CD4-positive, alpha-beta T cell (primary cell): ENCODE results near the gene INSR. TPM values are rescaled to one million over a fixed set of nuclear protein-coding genes. Genes with fewer than 3 reads are reported as not detected.
"Not testable (repeated sequence)": the region's sequence is repeated elsewhere in the genome, so short reads cannot be mapped to it uniquely, and the experiment has no call there.

ENCODE experiments used
- ATAC-seq: fragments of 200-7000 bp; cut with Tn5 transposase; one replicate; pipeline ENCODE4 v1.10.0; 2022; ENCODE audit warnings: mild to moderate bottlenecking; ENCODE audit not compliant: poor library complexity
- CTCF ChIA-PET: fragments of 350-600 bp; sonication (Branson Sonifier 250); formaldehyde crosslinking; loops from one replicate; lab custom pipeline; 2021; ENCODE audit warnings: antibody characterized with exemption, inconsistent platforms; lab: Charles Lee
- POLR2A ChIA-PET: fragments of 350-600 bp; sonication (Branson Sonifier 250); formaldehyde crosslinking; loops from one replicate; lab custom pipeline; 2021; ENCODE audit warnings: antibody characterized with exemption, inconsistent platforms; lab: Charles Lee
- DNase-seq, 14 experiments: peaks; one replicate each; pipeline ENCODE4 v3.0.0-alpha.2; 2013 to 2020; ENCODE audit warnings: mixed read lengths in 2 of 14
- H3K27ac ChIP-seq, 2 donors: one replicate each; pipeline versions ENCODE4 v1.5.1 to v1.7.0; 2013; ENCODE audit warnings: low read length in 2 of 2, low read depth in 1 of 2, mild to moderate bottlenecking in 1 of 2
- H3K27me3 ChIP-seq, 2 experiments: 1 replicate in 1 of 2; 2 replicates in 1 of 2; pipeline versions ENCODE4 v1.6.1 to v1.7.0; 2013; ENCODE audit warnings: low read length in 2 of 2, control low read depth in 1 of 2, mild to moderate bottlenecking in 1 of 2, moderate library complexity in 1 of 2; ENCODE audit not compliant: insufficient read depth in 2 of 2, control insufficient read depth in 1 of 2
- H3K36me3 ChIP-seq: one replicate; pipeline ENCODE4 v1.6.1; 2013; ENCODE audit warnings: low read length, control low read depth; ENCODE audit not compliant: insufficient read depth
- H3K4me1 ChIP-seq: one replicate; pipeline ENCODE4 v1.6.1; 2013; ENCODE audit warnings: low read length, control low read depth; ENCODE audit not compliant: insufficient read depth
- H3K4me3 ChIP-seq: one replicate; pipeline ENCODE4 v1.5.1; 2013; ENCODE audit warnings: mild to moderate bottlenecking, low read length, moderate library complexity
- H3K9me3 ChIP-seq, 2 experiments: 1 replicate in 1 of 2; 2 replicates in 1 of 2; pipeline versions ENCODE4 v1.6.1 to v1.7.0; 2013; ENCODE audit warnings: low read length in 2 of 2, mild to moderate bottlenecking in 2 of 2, control low read depth in 1 of 2, moderate library complexity in 1 of 2; ENCODE audit not compliant: control insufficient read depth in 1 of 2, insufficient read depth in 1 of 2
- H3K27ac Mint-ChIP-seq: one replicate; pipeline ENCODE4 v1.8.0; 2020; ENCODE audit warnings: mixed read lengths
- H3K27me3 Mint-ChIP-seq: one replicate; pipeline ENCODE4 v1.8.0; 2021; ENCODE audit warnings: mixed read lengths
- H3K36me3 Mint-ChIP-seq: one replicate; pipeline ENCODE4 v1.8.0; 2021; ENCODE audit warnings: low read depth, mixed read lengths
- H3K4me1 Mint-ChIP-seq: one replicate; pipeline ENCODE4 v1.8.0; 2021; ENCODE audit warnings: low read depth, mixed read lengths
- H3K4me3 Mint-ChIP-seq: one replicate; pipeline ENCODE4 v1.8.0; 2020; ENCODE audit warnings: mild to moderate bottlenecking, mixed read lengths
- H3K9me3 Mint-ChIP-seq: one replicate; pipeline ENCODE4 v1.8.0; 2020; ENCODE audit warnings: mixed read lengths
- intact Hi-C, 2 experiments: fragments of 100-400 bp; cut with DNase I in 1 of 2; cut with micrococcal nuclease in 1 of 2; formaldehyde crosslinking; loops; one replicate each; pipeline versions ENCODE4 v1.15.1 to v1.9.0; 2023 to 2025; cut with DNase I, micrococcal nuclease
- total RNA-seq, 174 experiments: library from RNA in 2 of 174; stranded (reverse) in 2 of 174; gene quantifications; one replicate each; pipeline ENCODE4 v1.2.3 and lab custom pipeline; 2021 to 2026
- TF ChIP-seq, protein P1 (sequence below): fragments of 200-600 bp; IDR thresholded peaks from one replicate; pipeline ENCODE4 v1.8.0; 2022; ENCODE audit warnings: antibody characterized with exemption, mild to moderate bottlenecking

Gene INSR
- total RNA-seq, 2 experiments from 2014 or later, result 1.8 to 3.0 TPM

- Mint-ChIP-seq H3K9me3 (no peaks in the 10 kb centered on the region), H3K36me3 (no peaks in the 10 kb centered on the region), H3K4me1 (no peaks in the 10 kb centered on the region), H3K27ac (no peak overlapping the region), H3K4me3 (no peak overlapping the region), H3K27me3 (no peaks in the 10 kb centered on the region)
- ATAC-seq, result no peak
- no peaks in the 10 kb centered on the region for H3K27me3 ChIP-seq
- H3K36me3 ChIP-seq, result no peaks in the 10 kb centered on the region
- no peak for DNase-seq
- TF ChIP-seq, protein P1, sequence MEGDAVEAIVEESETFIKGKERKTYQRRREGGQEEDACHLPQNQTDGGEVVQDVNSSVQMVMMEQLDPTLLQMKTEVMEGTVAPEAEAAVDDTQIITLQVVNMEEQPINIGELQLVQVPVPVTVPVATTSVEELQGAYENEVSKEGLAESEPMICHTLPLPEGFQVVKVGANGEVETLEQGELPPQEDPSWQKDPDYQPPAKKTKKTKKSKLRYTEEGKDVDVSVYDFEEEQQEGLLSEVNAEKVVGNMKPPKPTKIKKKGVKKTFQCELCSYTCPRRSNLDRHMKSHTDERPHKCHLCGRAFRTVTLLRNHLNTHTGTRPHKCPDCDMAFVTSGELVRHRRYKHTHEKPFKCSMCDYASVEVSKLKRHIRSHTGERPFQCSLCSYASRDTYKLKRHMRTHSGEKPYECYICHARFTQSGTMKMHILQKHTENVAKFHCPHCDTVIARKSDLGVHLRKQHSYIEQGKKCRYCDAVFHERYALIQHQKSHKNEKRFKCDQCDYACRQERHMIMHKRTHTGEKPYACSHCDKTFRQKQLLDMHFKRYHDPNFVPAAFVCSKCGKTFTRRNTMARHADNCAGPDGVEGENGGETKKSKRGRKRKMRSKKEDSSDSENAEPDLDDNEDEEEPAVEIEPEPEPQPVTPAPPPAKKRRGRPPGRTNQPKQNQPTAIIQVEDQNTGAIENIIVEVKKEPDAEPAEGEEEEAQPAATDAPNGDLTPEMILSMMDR, result no peak
- H3K9me3 ChIP-seq, result peaks cover 0 to 4% of the 10 kb centered on the region in 2 experiments
- intact Hi-C loops, result loop anchor here (1.0 to 5.0 kb wide), 4 partner anchors 42 to 230 kb away; no protein-coding TSS in a partner anchor
- no peak overlapping the region for H3K27ac ChIP-seq
- CTCF ChIA-PET, result interaction anchor here (0.8 to 2.3 kb wide), 3 partner anchors 52 to 195 kb away, joined by 3 to 10 read pairs (median 8); no protein-coding TSS in a partner anchor
- H3K4me3 ChIP-seq, result no peak overlapping the region
- H3K4me1 ChIP-seq, result no peaks in the 10 kb centered on the region
- POLR2A ChIA-PET, result interaction anchor here (1.7 kb wide), 1 partner anchor 191 kb away, joined by 6 read pairs; no protein-coding TSS in a partner anchor
Measured at GRCh38 chr19:7149956-7150705, 144.1 kb downstream of the INSR start.

- H3K4me1 Mint-ChIP-seq, H3K27ac ChIP-seq, CTCF ChIA-PET, H3K4me3 Mint-ChIP-seq, DNase-seq, H3K4me1 ChIP-seq, H3K27me3 Mint-ChIP-seq, H3K9me3 ChIP-seq, H3K36me3 Mint-ChIP-seq, H3K27ac Mint-ChIP-seq, H3K9me3 Mint-ChIP-seq, ATAC-seq, POLR2A ChIA-PET, H3K36me3 ChIP-seq, H3K4me3 ChIP-seq, H3K27me3 ChIP-seq: not testable (repeated sequence)
- intact Hi-C loops, result loop anchor here in 1 of 2 experiments (5.0 kb wide), 2 partner anchors 45 kb away; no protein-coding TSS in a partner anchor
Measured at GRCh38 chr19:7147119-7147675, 147.0 kb downstream of the INSR start.

DNA sequence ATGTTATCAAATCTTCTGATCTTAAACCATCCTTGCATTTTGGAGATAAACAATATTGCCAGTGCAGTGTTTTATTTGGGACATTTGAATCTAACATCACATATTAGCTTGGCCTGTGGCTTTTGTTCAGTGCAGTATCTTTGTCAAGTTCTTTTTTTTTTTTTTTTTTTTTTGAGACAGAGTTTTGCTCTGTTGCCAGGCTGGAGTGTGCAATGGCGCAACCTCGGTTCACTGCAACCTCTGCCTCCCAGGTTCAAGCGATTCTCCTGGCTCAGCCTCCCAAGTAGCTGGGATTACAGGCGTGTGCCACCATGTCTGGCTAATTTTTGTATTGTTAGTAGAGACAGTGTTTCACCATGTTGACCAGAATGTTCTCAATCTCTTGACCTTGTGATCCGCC lies 148.1 kb downstream of the INSR start:
- H3K4me1 Mint-ChIP-seq, H3K9me3 Mint-ChIP-seq, H3K9me3 ChIP-seq, ATAC-seq, DNase-seq, H3K27me3 ChIP-seq, CTCF ChIA-PET, H3K27me3 Mint-ChIP-seq, POLR2A ChIA-PET, H3K36me3 Mint-ChIP-seq, H3K4me3 Mint-ChIP-seq, H3K4me3 ChIP-seq, H3K4me1 ChIP-seq, H3K27ac ChIP-seq, H3K36me3 ChIP-seq, H3K27ac Mint-ChIP-seq: not testable (repeated sequence)
- intact Hi-C loops, result loop anchor here in 1 of 2 experiments (5.0 kb wide), 2 partner anchors 44 to 46 kb away; no protein-coding TSS in a partner anchor

DNA sequence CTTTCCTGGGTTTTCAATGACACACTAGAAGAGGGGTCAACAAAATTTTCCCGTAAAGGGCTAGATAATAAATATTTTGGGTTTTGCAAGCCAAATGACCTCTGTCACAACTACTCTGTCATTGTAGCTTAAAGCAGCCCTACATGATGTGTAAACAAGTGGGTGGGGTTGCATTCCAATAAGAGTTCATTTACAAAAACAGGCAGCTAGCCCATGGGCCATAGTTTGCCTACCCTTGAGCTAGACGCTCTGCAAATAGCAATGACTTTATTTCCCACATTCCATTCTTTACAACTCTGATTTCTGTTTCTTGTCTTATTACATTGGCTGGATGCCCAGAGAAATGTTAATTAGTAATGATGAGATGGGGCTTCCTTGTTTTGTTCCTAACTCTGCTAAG lies 148.7 kb downstream of the INSR start:
- no peak overlapping the region for H3K4me3 ChIP-seq
- TF ChIP-seq, protein P1, result no peak
- no peaks in the 10 kb centered on the region for H3K36me3 ChIP-seq
- no peaks in the 10 kb centered on the region for H3K27me3 Mint-ChIP-seq
- intact Hi-C loops, result loop anchor here in 1 of 2 experiments (5.0 kb wide), 2 partner anchors 43 to 47 kb away; no protein-coding TSS in a partner anchor
- no peaks in the 10 kb centered on the region for H3K4me1 Mint-ChIP-seq
- H3K9me3 ChIP-seq, result peaks cover 0 to 4% of the 10 kb centered on the region in 2 experiments
- H3K27me3 ChIP-seq, result no peaks in the 10 kb centered on the region
- no peak overlapping the region for H3K4me3 Mint-ChIP-seq
- DNase-seq (no peak), ATAC-seq (no peak)
- H3K27ac ChIP-seq, result no peak overlapping the region
- CTCF ChIA-PET, result interaction anchor here (0.8 to 1.0 kb wide), 2 partner anchors 183 to 209 kb away, joined by 4 read pairs; no protein-coding TSS in a partner anchor
- no peaks in the 10 kb centered on the region for H3K36me3 Mint-ChIP-seq
- H3K4me1 ChIP-seq, result no peaks in the 10 kb centered on the region
- POLR2A ChIA-PET, result no interaction called here
- no peaks in the 10 kb centered on the region for H3K9me3 Mint-ChIP-seq
- H3K27ac Mint-ChIP-seq, result no peak overlapping the region
